ENCODE data around the gene CGNL1.

GRCh38 chr15:57440167-57440566, 63.9 kb downstream of the CGNL1 start:
- no peak for TF ChIP-seq CTCF (conservative IDR thresholded peaks at IDR 0.05)
- no peak for TF ChIP-seq EZH2 (IDR thresholded peaks at IDR 0.05; ENCODE audit: low read depth)
